Adrenal gland (tissue), 5 donors: ENCODE measurements around the gene ZNF791.

ENCODE experiments used
- CTCF ChIP-seq, 6 experiments: fragments of 450-650 bp in 4 of 6; fragments of 200-600 bp in 2 of 6; sonication (generic) in 1 of 6; IDR thresholded peaks; 1 replicate in 5 of 6; 2 replicates in 1 of 6; pipeline versions ENCODE4 v1.5.1 to v1.8.0; 2016 to 2021; ENCODE audit warnings: antibody characterized with exemption in 6 of 6, mild to moderate bottlenecking in 2 of 6, moderate library complexity in 1 of 6
- POLR2A ChIP-seq, 2 donors: fragments of 450-650 bp; IDR thresholded peaks; one replicate each; pipeline ENCODE4 v1.6.1; 2017; ENCODE audit warnings: antibody characterized with exemption in 2 of 2, mild to moderate bottlenecking in 2 of 2, moderate library complexity in 1 of 2
- donor health status: DM: no; HTN: no; CAD: no.

GRCh38 chr19:12581100-12581499 lies 29.6 kb upstream of the ZNF791 start:
- no peak for TF ChIP-seq CTCF (IDR thresholded peaks at IDR 0.05)
- TF ChIP-seq POLR2A (IDR thresholded peaks at IDR 0.05), result no peak
